K562 (cell line): ENCODE measurements around the gene GRB10. TPM values are rescaled to one million over a fixed set of nuclear protein-coding genes. Genes with fewer than 3 reads are reported as not detected.

Experiments
- ATAC-seq: fragments of 200-7000 bp; cut with Tn5 transposase; 3 replicates; pipeline ENCODE4 v1.9.1; 2020; ENCODE audit warnings: moderate library complexity
- BruUV-seq: library from RNA; stranded (reverse); fragments of 400-500 nt; replicated peaks from 2 replicates; lab custom pipeline; 2021; lab: Mats Ljungman, UMichigan
- CTCF ChIA-PET: fragments of 300-600 bp; formaldehyde crosslinking; extraction: SDS; loops from one replicate; lab custom pipeline; 2021; ENCODE audit warnings: low intra/inter-chr PET ratio; lab: Yijun Ruan, JAX
- POLR2A ChIA-PET: fragments of 300-600, 350-650 bp; sonication (Branson Sonifier 250); formaldehyde crosslinking; extraction: SDS; loops from one replicate; lab custom pipeline; 2021; ENCODE audit warnings: antibody characterized with exemption, inconsistent platforms; lab: Yijun Ruan, JAX
- DNase-seq, 4 experiments: peaks; one replicate each; pipeline versions ENCODE4 v3.0.0 to v3.0.0-alpha.2; 2011 to 2018; ENCODE audit warnings: low spot score in 3 of 4, mixed read lengths in 3 of 4; ENCODE audit errors: extremely low read depth in 1 of 4
- FAIRE-seq: peaks from 2 replicates; lab custom pipeline; 2011; peaks lifted over from hg19 to GRCh38; lab: Jason Lieb, UNC
- H2AFZ ChIP-seq: 2 replicates; pipeline ENCODE4 v1.6.0; 2011; ENCODE audit warnings: low read depth, low read length, control low read depth, inconsistent platforms
- H3K27ac ChIP-seq: fragments of 200-600 bp; 3 replicates; pipeline ENCODE4 v1.8.0; 2011; ENCODE audit warnings: low read depth, mild to moderate bottlenecking, control low read depth, inconsistent platforms, low read length, moderate library complexity, mixed read lengths; ENCODE audit errors: extremely low read depth
- H3K27me3 ChIP-seq, 2 experiments: fragments of 300-600 bp in 1 of 2; 2 replicates in 1 of 2; 3 replicates in 1 of 2; pipeline versions ENCODE4 v1.6.0 to v1.8.0; 2011; ENCODE audit warnings: inconsistent platforms in 2 of 2, low read length in 2 of 2, mild to moderate bottlenecking in 1 of 2, mixed read lengths in 1 of 2, moderate library complexity in 1 of 2; ENCODE audit not compliant: control insufficient read depth in 2 of 2, insufficient read depth in 2 of 2
- H3K36me3 ChIP-seq: fragments of 300-600 bp; 3 replicates; pipeline ENCODE4 v1.8.0; 2011; ENCODE audit warnings: mild to moderate bottlenecking, low read length, inconsistent platforms; ENCODE audit not compliant: control insufficient read depth, insufficient read depth
- H3K4me1 ChIP-seq, 2 experiments: fragments of 200-600 bp in 1 of 2; replicated peaks in 1 of 2; 2 replicates in 1 of 2; 3 replicates in 1 of 2; pipeline versions ENCODE4 v1.5.1 to v1.8.0; 2011; ENCODE audit warnings: inconsistent platforms in 2 of 2, low read length in 2 of 2, mild to moderate bottlenecking in 1 of 2, mixed read lengths in 1 of 2, moderate library complexity in 1 of 2; ENCODE audit not compliant: control insufficient read depth in 2 of 2, insufficient read depth in 2 of 2
- H3K4me2 ChIP-seq: 2 replicates; pipeline ENCODE4 v1.6.1; 2011; ENCODE audit warnings: low read length, control low read depth, inconsistent platforms, mixed read lengths; ENCODE audit not compliant: insufficient read depth
- H3K4me3 ChIP-seq: fragments of 200-600 bp; sonication (generic), shearing (Covaris generic); 2 replicates; pipeline ENCODE4 v1.5.1; 2016; ENCODE audit warnings: control low read depth, inconsistent platforms
- H3K79me2 ChIP-seq: fragments of 200-600 bp; 3 replicates; pipeline ENCODE4 v1.8.0; 2011; ENCODE audit warnings: low read length, inconsistent platforms; ENCODE audit not compliant: control insufficient read depth, insufficient read depth
- H3K9ac ChIP-seq, 2 experiments: 2 replicates each; pipeline versions ENCODE4 v1.6.0 to v1.6.1; 2011; ENCODE audit warnings: low read depth in 2 of 2, low read length in 2 of 2, control low read depth in 1 of 2, inconsistent platforms in 1 of 2, mild to moderate bottlenecking in 1 of 2, mixed read lengths in 1 of 2; ENCODE audit not compliant: insufficient read depth in 1 of 2
- H3K9me1 ChIP-seq: one replicate; pipeline ENCODE4 v1.6.0; 2011; ENCODE audit warnings: inconsistent platforms, mild to moderate bottlenecking, low read length, moderate library complexity; ENCODE audit not compliant: control insufficient read depth, insufficient read depth
- H3K9me3 ChIP-seq: replicated peaks from 2 replicates; pipeline ENCODE4 v1.5.1; 2011; ENCODE audit warnings: low read depth, low read length, inconsistent platforms; ENCODE audit not compliant: control insufficient read depth, insufficient read depth
- H4K20me1 ChIP-seq: replicated peaks from 2 replicates; pipeline ENCODE4 v1.6.1; 2011; ENCODE audit warnings: low read length, inconsistent platforms, mixed read lengths; ENCODE audit not compliant: control insufficient read depth, insufficient read depth
- CBX5 ChIP-seq: IDR thresholded peaks from 2 replicates; pipeline ENCODE4 v1.6.1; 2014; ENCODE audit warnings: low read depth, borderline replicate concordance
- CREM ChIP-seq: IDR thresholded peaks from 2 replicates; pipeline ENCODE4 v1.6.1; 2014; ENCODE audit warnings: antibody characterized with exemption, low read depth
- E2F8 ChIP-seq: fragments of 450-650 bp; IDR thresholded peaks from 2 replicates; pipeline ENCODE4 v1.7.1; 2018; ENCODE audit warnings: mild to moderate bottlenecking, low read depth; ENCODE audit not compliant: partially characterized antibody
- FOXA1 ChIP-seq: fragments of 450-650 bp; IDR thresholded peaks from 2 replicates; pipeline ENCODE4 v1.6.1; 2016; ENCODE audit warnings: mild to moderate bottlenecking, borderline replicate concordance
- NKRF ChIP-seq: fragments of 450-650 bp; IDR thresholded peaks from 2 replicates; pipeline ENCODE4 v1.6.1; 2016; ENCODE audit warnings: borderline replicate concordance
- RREB1 ChIP-seq: fragments of 250-450 bp; sonication (Bioruptor Pico); IDR thresholded peaks from 2 replicates; pipeline ENCODE4 v1.4.0; 2020
- SMAD3 ChIP-seq: fragments of 450-650 bp; formaldehyde crosslinking; conservative IDR thresholded peaks from 2 replicates; pipeline ENCODE4 v1.4.0; 2020; ENCODE audit warnings: mild to moderate bottlenecking
- WHSC1 ChIP-seq: IDR thresholded peaks from one replicate; pipeline ENCODE4 v1.6.1; 2012; ENCODE audit warnings: low read length, control low read depth, inconsistent platforms
- ZNF707 ChIP-seq: fragments of 250-450 bp; sonication (Bioruptor Pico); conservative IDR thresholded peaks from 2 replicates; pipeline ENCODE4 v1.8.0; 2022; ENCODE audit warnings: inconsistent platforms, mild to moderate bottlenecking, moderate library complexity
- ZNF780A ChIP-seq: fragments of 250-450 bp; sonication (Bioruptor Pico); IDR thresholded peaks from 2 replicates; pipeline ENCODE4 v1.5.0; 2021; ENCODE audit warnings: mild to moderate bottlenecking
- ZNF785 ChIP-seq: fragments of 250-450 bp; sonication (Bioruptor Pico); IDR thresholded peaks from 2 replicates; pipeline ENCODE4 v1.4.0; 2020; ENCODE audit warnings: mild to moderate bottlenecking
- WGBS: fragments of 100-300 bp; shearing (Covaris generic); methylation state at CpG from one replicate; pipeline ENCODE4 v1.1.6; 2016; ENCODE audit warnings: low coverage, mixed read lengths; ENCODE audit not compliant: insufficient coverage; ENCODE audit errors: missing lambda C conversion rate; 5-methylcytosine and 5-hydroxymethylcytosine counted together
- in situ Hi-C: fragments of 300-500 bp; cut with MboI; formaldehyde crosslinking; loops from 4 replicates; pipeline ENCODE4 v1.15.0; 2018; ENCODE audit warnings: inconsistent platforms, mixed read lengths
- intact Hi-C: fragments of 100-400 bp; cut with micrococcal nuclease; formaldehyde crosslinking; loops from 2 replicates; pipeline ENCODE4 v1.14.2; 2022
- polyA plus RNA-seq, 8 experiments: library from polyadenylated mRNA; depleted of rRNA in 4 of 8; stranded (reverse) in 5 of 8; unstranded in 3 of 8; fragments of >200 nt; fragmentation: Nextera tagmentation in 2 of 8; fragmentation: Illumina TruSeq in 1 of 8; extraction: Ambion mirVana in 2 of 8; extraction: Trizol in 1 of 8; gene quantifications; 2 replicates each; pipeline versions ENCODE4 v1.2.1 to v1.2.3, GENCODE V29; 2011 to 2014; ENCODE audit warnings: inconsistent platforms in 1 of 8, missing spikeins in 1 of 8
- total RNA-seq, 7 experiments: library from RNA; depleted of rRNA in 6 of 7; stranded (reverse); fragments of >200 nt in 6 of 7; fragmentation: Illumina TruSeq in 2 of 7; extraction: Trizol in 2 of 7; gene quantifications; 2 replicates each; pipeline versions ENCODE4 v1.2.1 to v1.2.3, GENCODE V29; 2011 to 2021; ENCODE audit warnings: low replicate concordance in 1 of 7

Gene GRB10
- total and polyA plus RNA-seq, 9 of the 15 experiments (the other 6 are each of a cell fraction or from before 2014, with no cell fraction given): 8.9 to 88.5 (median 40.7) TPM

- H3K4me2 ChIP-seq: no peak overlapping the region
- no peaks in the 10 kb centered on the region for H3K9me1 ChIP-seq
- no peak overlapping the region for H3K9ac ChIP-seq
- H4K20me1 ChIP-seq: no peaks in the 10 kb centered on the region
- BruUV-seq: no TSS peak
- WGBS: 21% methylated on average over 6 of the region's 6 CpGs
- in situ Hi-C loops: no loop called here
- no peak overlapping the region for H2AFZ ChIP-seq
- peaks cover 12 to 29% of the 10 kb centered on the region in 2 experiments; a peak in 4 of 5 replicates for H3K27me3 ChIP-seq
- no peak overlapping the region for H3K4me3 ChIP-seq
- H3K36me3 ChIP-seq: no peaks in the 10 kb centered on the region
- no peaks in the 10 kb centered on the region for H3K9me3 ChIP-seq
- POLR2A ChIA-PET: no interaction called here
- ATAC-seq: 0 out of 3 replicates have a peak, but pooled peaks have one; percentile 35
- no peaks in the 10 kb centered on the region for H3K4me1 ChIP-seq
- CTCF ChIA-PET: no interaction called here
- FAIRE-seq: no peak
- H3K27ac ChIP-seq: no peak overlapping the region
- no peak for DNase-seq
- H3K79me2 ChIP-seq: no peaks in the 10 kb centered on the region
- intact Hi-C loops: no loop called here
- TF ChIP-seq RREB1 (CRISPR knock-in tag) (no peak), NKRF (no peak), ZNF785 (CRISPR knock-in tag) (no peak), ZNF780A (CRISPR knock-in tag) (no peak), CREM (no peak), FOXA1 (no peak), ZNF707 (CRISPR knock-in tag) (no peak), SMAD3 (CRISPR knock-in tag) (no peak), CBX5 (no peak), WHSC1 (no peak), E2F8 (no peak)
Observed at GRCh38 chr7:50544992-50545391, 237.7 kb downstream of the GRB10 start.
